Measurements from ENCODE around the gene PKN1.
"Not testable (repeated sequence)": the region's sequence is repeated elsewhere in the genome, so short reads cannot be mapped to it uniquely, and the experiment has no call there.

The PKN1 gene

GRCh38 chr19:14433554-14434501 lies 722 bp downstream of the PKN1 start:
- peak; percentile 52 to 57 for DNase-seq

GRCh38 chr19:14434543-14435319 lies 1.6 kb downstream of the PKN1 start:
- DNase-seq = peak; percentile 45 to 62

- no peak for DNase-seq
Observed at GRCh38 chr19:14435320-14436050, 2.4 kb downstream of the PKN1 start.

GRCh38 chr19:14437578-14438140 lies 4.6 kb downstream of the PKN1 start:
- DNase-seq = no peak

- DNase-seq = no peak
Observed at GRCh38 chr19:14439014-14439413, 5.9 kb downstream of the PKN1 start.

GRCh38 chr19:14440049-14440448 lies 6.9 kb downstream of the PKN1 start:
- peak; percentile 87 to 88 for DNase-seq

- DNase-seq = no peak
Observed at GRCh38 chr19:14441041-14441938, 8.2 kb downstream of the PKN1 start.

GRCh38 chr19:14442891-14443631 lies 10.0 kb downstream of the PKN1 start:
- no peak for DNase-seq

- no peak for DNase-seq
Observed at GRCh38 chr19:14443632-14444216, 10.6 kb downstream of the PKN1 start.

GRCh38 chr19:14446336-14447036 lies 13.4 kb downstream of the PKN1 start:
- no peak for DNase-seq

GRCh38 chr19:14449321-14449720 lies 16.2 kb downstream of the PKN1 start:
- DNase-seq = no peak

GRCh38 chr19:14450168-14450874 lies 17.2 kb downstream of the PKN1 start:
- DNase-seq = peak; percentile 91

GRCh38 chr19:14450876-14451275 lies 17.8 kb downstream of the PKN1 start:
- DNase-seq = no peak

GRCh38 chr19:14452303-14452702 lies 19.2 kb downstream of the PKN1 start:
- not testable (repeated sequence) for DNase-seq

GRCh38 chr19:14459703-14460102 lies 26.6 kb downstream of the PKN1 start:
- DNase-seq = no peak

- no peak for DNase-seq
Observed at GRCh38 chr19:14460935-14461334, 27.8 kb downstream of the PKN1 start.

- DNase-seq = not testable (repeated sequence)
Observed at GRCh38 chr19:14462401-14462800, 29.3 kb downstream of the PKN1 start.

GRCh38 chr19:14463747-14464146 lies 30.6 kb downstream of the PKN1 start:
- no peak for DNase-seq

- no peak for DNase-seq
Observed at GRCh38 chr19:14467391-14467790, 34.3 kb downstream of the PKN1 start.
